HG02571 (cell line): ENCODE measurements around the gene SLC25A25.

Experiments used
- ATAC-seq: cut with Tn5 transposase; IDR thresholded peaks from one replicate; pipeline ENCODE4 v1.9.1; 2021; ENCODE audit warnings: mild to moderate bottlenecking, moderate library complexity; ENCODE audit not compliant: unreplicated experiment

SLC25A25 gene

GRCh38 chr9:128072144-128073021, 4.4 kb downstream of the SLC25A25 start:
- ATAC-seq: no peak

DNA sequence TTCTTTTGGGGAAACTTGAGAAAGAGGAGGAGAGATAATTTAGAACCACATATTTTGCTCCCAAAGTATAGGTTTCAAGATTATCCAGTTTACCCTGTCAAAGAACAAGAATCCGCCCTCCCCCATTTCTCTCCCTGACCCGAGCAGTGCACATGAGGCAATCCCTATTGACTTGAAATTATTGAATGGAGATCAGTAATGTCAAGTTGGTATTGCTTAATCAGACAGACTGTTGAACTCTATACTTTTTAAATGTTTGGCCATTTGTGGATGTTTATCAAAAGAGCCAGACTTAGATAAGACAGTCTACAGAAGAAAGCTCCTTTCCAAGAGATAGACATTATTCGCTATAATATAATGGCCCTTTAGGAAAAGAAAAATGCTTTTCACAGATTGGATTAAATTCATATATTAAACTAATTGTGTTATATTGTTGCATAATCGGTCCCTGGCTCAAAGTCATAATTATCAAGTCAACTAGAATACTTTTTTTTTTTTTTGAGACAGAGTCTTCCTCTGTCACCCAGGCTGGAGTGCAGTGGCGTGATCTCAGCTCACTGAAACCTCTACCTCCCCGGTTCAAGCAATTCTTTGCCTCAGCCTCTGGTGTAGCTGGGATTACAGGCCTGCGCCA, 5.3 kb downstream of the SLC25A25 start:
- no peak for ATAC-seq

DNA sequence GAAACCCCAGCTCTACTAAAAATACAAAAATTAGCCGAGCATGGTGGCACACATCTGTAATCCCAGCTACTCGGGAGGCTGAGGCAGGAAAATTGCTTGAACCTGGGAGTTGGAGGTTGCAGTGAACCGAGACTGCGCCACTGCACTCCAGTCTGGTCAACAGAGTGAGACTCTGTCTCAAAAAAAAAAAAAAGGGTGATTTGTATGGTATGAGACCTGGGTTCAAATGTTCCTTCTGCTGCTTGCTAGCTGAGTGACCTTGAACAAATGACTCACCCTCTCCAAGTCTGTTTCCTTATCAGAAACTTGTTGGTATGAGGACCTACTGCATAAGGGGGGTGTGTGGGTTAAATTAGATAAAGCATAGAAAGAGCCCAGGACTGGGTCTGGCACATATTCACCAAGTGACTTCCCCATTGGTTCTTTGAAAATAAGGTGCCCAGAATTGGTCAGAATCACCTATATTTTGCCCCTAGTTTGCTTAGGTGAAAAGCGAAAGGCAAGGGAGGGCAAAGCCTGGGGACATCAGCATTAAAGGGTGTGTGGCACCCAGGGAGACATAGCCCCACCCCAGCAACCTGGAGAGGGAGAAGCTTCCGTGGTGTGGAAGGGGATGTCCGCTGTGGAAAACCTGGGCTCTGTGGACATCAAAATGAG, 9.9 kb downstream of the SLC25A25 start:
- no peak for ATAC-seq

GRCh38 chr9:128078504-128079434, 10.7 kb downstream of the SLC25A25 start:
- no peak for ATAC-seq

DNA sequence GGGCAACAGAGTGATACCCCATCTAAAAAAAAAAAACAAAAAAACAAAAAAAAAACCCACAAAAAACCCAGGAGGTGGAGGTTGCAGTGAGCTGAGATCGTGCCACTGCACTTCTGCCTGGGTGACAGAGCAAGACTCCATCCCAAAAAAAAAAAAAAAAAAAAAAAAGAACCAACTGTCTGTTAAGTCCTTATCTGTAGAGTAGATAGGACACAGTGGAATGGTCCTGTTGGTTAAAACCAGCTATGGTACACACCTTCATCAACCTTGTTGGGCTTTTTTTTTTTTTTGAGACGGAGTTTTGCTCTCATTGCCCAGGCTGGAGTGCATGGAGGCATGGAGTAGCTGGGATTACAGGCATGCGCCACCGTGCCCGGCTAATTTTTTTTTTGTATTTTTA, 12.2 kb downstream of the SLC25A25 start:
- no peak for ATAC-seq

DNA sequence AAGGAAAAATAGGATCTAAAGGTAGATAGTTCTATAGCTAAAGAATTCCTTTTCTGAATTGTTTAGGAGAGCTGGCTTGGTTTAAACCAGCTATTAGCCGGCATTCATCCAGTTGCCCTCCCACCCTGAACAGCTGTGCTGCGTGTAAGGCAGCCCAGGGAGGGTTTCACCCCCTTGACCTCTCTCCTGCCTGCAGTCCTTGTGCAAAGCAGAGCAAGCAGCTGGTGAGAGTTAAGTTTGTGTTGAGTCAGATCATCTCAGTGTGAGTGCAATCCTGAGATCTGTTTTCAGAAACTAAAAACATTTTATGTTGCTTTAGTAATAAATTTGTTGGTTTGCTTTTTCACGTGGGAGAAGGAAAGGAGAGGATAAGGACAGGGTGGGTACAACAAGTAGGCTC, 13.0 kb downstream of the SLC25A25 start:
- no peak for ATAC-seq

DNA sequence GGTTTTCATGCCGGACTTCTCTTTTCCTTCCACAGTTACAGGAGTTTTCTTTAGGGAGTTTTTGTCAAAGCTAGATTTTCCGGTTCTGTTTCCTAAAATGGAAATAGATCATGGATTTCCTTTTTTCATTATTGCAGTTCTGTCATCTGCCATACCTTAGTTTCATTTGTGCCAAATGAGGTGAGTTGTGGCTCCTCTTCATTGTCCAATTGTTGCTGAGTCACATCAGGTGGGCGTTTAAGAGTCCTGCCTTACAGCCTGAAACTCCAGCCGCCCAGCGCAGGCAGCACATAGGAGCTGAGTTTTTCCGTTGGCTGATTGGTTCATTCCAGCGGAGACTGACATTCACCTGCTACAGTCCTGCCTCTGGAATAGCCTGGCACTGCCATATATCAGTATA, 14.1 kb downstream of the SLC25A25 start:
- ATAC-seq: no peak

DNA sequence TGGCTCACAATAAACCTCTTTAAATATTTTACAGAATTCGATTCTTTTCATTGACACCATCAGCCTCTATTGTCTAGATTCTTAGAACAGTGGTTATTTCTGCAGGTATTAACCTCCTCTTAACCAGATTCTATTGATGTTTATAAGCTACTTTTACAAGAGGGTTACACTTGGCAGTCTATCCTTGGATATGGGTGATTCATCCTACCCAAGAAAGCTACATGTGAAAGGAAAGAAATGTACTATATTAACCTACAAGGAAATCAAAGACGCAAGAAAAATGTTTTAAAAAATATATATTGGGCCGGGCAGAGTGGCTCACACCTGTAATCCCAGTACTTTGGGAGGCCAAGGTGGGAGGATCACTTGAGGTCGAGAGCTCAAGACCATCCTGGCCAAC, 16.7 kb downstream of the SLC25A25 start:
- no peak for ATAC-seq

- ATAC-seq: no peak
These were observed 17.9 kb downstream of the SLC25A25 start for GRCh38 chr9:128085943-128086342.

GRCh38 chr9:128087262-128087661, 19.2 kb downstream of the SLC25A25 start:
- ATAC-seq: no peak

GRCh38 chr9:128088253-128088945, 20.4 kb downstream of the SLC25A25 start:
- ATAC-seq: no peak

- no peak for ATAC-seq
These were observed 21.3 kb downstream of the SLC25A25 start for GRCh38 chr9:128089299-128089698.

DNA sequence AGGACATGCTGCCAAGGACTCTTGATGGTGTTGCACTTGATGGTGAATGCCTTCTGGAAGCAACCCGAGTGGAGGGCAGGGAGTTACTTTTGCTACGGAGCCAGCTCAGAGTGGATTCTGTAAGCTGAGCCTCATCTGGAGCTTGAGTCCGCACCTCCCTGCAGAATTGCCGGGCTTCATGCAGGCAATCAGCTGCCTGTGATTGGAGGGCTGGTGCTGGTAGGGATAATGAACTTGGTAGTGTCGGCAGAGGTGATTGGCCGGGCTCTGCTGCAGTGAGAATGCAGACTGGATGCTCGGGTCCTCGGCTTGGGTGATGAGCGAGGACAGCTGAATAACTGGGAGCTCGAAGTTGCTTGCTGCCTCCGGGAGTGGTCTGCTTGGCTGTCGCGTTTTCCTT, 23.1 kb downstream of the SLC25A25 start:
- ATAC-seq: no peak

- no peak for ATAC-seq
These were observed 23.5 kb downstream of the SLC25A25 start for GRCh38 chr9:128091571-128091970.

GRCh38 chr9:128092199-128092977, 24.4 kb downstream of the SLC25A25 start:
- no peak for ATAC-seq

GRCh38 chr9:128093011-128093410, 25.0 kb downstream of the SLC25A25 start:
- no peak for ATAC-seq

GRCh38 chr9:128094166-128094949, 26.3 kb downstream of the SLC25A25 start:
- peak; percentile 79 for ATAC-seq

DNA sequence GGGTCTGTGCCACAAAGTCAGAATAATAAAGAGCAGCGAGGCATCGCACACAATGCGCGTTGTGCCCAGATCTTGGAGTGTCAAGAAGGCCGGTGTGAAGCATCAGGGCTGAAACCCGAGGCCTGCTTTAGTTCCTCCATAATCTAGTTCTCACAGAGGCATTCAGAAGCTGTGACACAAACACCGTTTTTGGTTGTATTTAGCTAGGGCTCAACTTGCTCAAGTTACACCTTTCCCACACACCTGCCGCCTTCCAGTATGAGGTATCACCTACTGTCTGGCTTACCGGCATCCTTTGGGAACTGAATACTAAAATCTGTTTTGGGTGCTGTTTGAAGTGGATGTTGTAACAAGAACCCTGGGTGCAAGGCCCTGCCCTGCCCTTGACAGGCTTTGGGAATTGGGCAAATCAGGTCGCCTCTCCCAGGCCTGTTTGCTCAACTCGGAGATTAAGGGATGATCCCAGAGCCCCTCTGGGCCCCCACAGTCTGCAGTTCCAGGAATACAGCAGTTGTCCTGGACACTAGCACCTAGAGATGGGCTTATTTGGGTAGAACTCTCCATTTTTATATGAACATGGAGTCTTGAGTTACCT, 27.0 kb downstream of the SLC25A25 start:
- ATAC-seq: no peak
